ENCODE measurements around the gene CTNNBIP1.
A peak's percentile ranks its signal among the peaks of the same experiment; 100 is the strongest.

Gene CTNNBIP1

DNA sequence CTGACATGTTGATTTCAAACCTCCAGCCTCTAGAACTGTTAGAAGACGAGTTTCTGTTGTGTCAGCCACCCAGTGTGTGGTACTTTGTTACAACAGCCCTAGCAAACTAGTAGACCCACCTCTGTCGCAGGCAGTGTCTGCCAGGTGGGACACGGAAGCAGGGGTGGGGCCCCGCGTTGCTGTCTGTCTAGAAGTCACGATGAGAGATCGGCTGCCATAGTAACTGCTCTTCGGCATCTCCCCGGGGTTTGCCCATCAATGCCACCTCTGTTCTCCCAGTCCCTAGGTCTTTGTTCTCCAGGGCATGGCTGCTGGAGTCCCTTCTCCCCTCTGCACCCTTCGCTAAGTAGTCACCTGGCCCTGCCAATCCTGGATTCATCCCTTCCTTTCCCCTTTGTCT is 71.1 kb downstream of the CTNNBIP1 start:
- no peak overlapping the region for H3K4me3 ChIP-seq (ENCODE audit: low read depth, low read length)
- DNase-seq (ENCODE audit: low read depth) = no peak
- TF ChIP-seq CTCF (conservative IDR thresholded peaks at IDR 0.05; ENCODE audit: low read depth, low read length) = no peak

- no peak for TF ChIP-seq CTCF (conservative IDR thresholded peaks at IDR 0.05; ENCODE audit: low read depth, low read length)
- H3K4me3 ChIP-seq (ENCODE audit: low read depth, low read length) = no peak overlapping the region
- DNase-seq (ENCODE audit: low read depth) = no peak
Observed at GRCh38 chr1:9836632-9836960, 73.5 kb downstream of the CTNNBIP1 start.

DNA sequence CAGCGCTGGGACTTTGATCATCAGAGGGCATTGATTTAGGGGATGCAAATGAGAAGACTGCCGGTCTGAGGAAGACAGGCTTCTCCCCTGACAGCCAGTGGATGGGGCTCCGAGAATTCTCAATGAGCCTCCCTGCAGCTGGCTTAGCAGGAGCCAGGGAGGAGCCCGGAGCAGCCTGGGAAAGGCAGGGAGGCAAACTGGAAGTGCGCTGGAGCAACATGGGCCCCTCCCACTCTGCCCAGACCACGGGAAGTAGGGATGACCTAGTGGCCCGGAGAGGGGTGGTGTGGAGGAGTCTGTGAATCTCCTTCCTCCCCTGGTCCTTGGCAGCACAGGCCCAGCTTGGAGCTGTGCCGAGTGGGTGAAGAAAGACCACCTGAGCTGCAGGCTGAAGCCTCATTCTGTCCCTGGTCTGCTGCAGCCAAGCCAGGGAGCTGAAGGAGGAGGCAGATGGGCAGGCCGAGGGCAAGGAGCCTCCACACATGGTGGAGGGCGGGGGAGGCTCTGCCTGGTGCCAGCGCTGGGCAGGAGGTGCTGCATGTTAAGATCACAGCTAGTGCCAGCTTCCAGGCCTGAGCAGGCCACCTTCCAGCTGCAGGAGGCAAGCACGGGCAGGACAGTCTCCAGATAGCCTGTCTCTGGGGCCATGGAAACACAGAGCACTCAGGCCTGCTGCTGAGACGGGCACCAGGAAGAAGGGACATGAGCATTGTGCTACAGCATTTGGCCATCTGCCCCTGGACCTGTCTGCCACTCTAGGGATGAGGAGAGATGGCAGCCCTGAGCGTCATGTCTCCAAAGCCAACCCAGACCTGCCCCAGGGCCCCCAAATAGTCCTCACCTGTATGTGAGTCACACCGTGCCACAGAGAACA is 74.1 kb downstream of the CTNNBIP1 start:
- TF ChIP-seq CTCF (conservative IDR thresholded peaks at IDR 0.05; ENCODE audit: low read depth, low read length) = no peak
- peak; percentile 20 for DNase-seq (ENCODE audit: low read depth)
- H3K4me3 ChIP-seq (ENCODE audit: low read depth, low read length) = no peak overlapping the region

GRCh38 chr1:9835404-9835757 is 74.7 kb downstream of the CTNNBIP1 start:
- no peak for TF ChIP-seq CTCF (conservative IDR thresholded peaks at IDR 0.05; ENCODE audit: low read depth, low read length)
- no peak for DNase-seq (ENCODE audit: low read depth)
- no peak overlapping the region for H3K4me3 ChIP-seq (ENCODE audit: low read depth, low read length)

DNA sequence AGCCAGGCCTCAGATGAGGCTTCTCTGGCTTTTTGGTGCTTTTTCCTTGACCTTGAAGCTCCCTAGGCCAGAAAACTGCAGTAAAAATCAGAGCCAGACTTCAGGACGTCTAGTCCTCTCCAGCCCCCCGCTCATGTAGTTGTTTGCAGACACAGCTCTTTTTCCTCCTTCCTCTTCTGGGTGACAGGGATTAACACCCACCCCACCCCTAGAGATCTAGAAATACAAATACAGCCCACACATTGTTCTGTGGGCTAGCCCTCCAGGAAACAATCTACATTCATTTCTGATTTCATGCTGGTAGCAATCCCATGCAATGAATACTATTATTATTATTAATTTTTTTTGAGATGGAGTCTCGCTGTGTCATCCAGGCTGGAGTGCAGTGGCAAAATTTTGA is 76.4 kb downstream of the CTNNBIP1 start:
- no peak overlapping the region for H3K4me3 ChIP-seq (ENCODE audit: low read depth, low read length)
- TF ChIP-seq CTCF (conservative IDR thresholded peaks at IDR 0.05; ENCODE audit: low read depth, low read length) = no peak
- no peak for DNase-seq (ENCODE audit: low read depth)

DNA sequence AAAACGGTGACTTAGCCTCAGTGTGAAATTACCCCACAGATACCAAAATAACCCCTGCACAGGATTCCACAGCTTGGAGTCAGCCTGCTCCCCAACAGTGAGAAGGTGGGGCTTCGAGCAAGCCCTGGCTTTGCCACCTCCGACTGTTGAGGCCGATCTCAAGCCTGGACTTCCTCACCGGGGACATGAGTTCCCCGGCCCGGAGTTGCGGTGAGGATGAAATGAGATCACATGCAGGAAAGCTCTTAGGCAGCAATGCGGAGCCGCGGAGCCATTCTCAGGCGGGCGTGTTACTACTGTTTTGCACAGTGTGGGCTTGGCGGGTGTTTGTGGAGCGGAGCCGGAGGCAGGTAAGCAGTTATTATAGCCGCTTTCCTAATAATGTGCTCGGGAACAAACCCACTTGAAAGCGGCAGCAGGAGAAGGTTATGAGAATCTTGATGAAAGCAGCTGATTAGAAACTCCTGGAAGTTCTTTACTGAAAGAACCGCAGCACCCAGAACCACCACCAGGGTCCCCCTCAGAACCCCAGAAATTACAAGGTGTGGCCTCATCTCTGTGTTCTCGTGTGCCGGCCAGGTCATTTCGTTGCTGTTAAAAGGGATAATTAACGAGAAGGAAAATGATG is 82.4 kb downstream of the CTNNBIP1 start:
- peak; percentile 26 for DNase-seq (ENCODE audit: low read depth)
- TF ChIP-seq CTCF (conservative IDR thresholded peaks at IDR 0.05; ENCODE audit: low read depth, low read length) = peak; percentile 59
- no peak overlapping the region for H3K4me3 ChIP-seq (ENCODE audit: low read depth, low read length)

- DNase-seq (ENCODE audit: low read depth) = no peak
- no peak overlapping the region for H3K4me3 ChIP-seq (ENCODE audit: low read depth, low read length)
- no peak for TF ChIP-seq CTCF (conservative IDR thresholded peaks at IDR 0.05; ENCODE audit: low read depth, low read length)
Observed at GRCh38 chr1:9826616-9827015, 83.5 kb downstream of the CTNNBIP1 start.
